Central memory CD8-positive, alpha-beta T cell (primary cell): ENCODE measurements around the gene PGBD5.
"Not testable (repeated sequence)": the region's sequence is repeated elsewhere in the genome, so short reads cannot be mapped to it uniquely, and the experiment has no call there.

Source experiments
- ATAC-seq: fragments of 150-1000 bp; cut with Tn5 transposase; replicated peaks from 2 replicates; pipeline ENCODE4 v1.10.0; 2022; ENCODE audit warnings: mild to moderate bottlenecking, moderate FRiP score, moderate number of reproducible peaks; ENCODE audit not compliant: poor library complexity, severe bottlenecking; ENCODE audit errors: extremely low read depth
- DNase-seq, 2 donors: peaks; one replicate each; pipeline ENCODE4 v3.0.0; 2021; ENCODE audit warnings: low spot score in 2 of 2
- H3K27ac Mint-ChIP-seq: one replicate; pipeline ENCODE4 v1.8.0; 2022; ENCODE audit warnings: low read depth, mild to moderate bottlenecking, moderate library complexity, mixed read lengths
- H3K27me3 Mint-ChIP-seq: one replicate; pipeline ENCODE4 v1.8.0; 2022; ENCODE audit warnings: mixed read lengths
- H3K36me3 Mint-ChIP-seq: one replicate; pipeline ENCODE4 v1.8.0; 2022; ENCODE audit warnings: mild to moderate bottlenecking, moderate library complexity, mixed read lengths; ENCODE audit not compliant: insufficient read depth
- H3K4me1 Mint-ChIP-seq: one replicate; pipeline ENCODE4 v1.8.0; 2022; ENCODE audit warnings: mixed read lengths
- H3K4me3 Mint-ChIP-seq: one replicate; pipeline ENCODE4 v1.8.0; 2022; ENCODE audit warnings: mild to moderate bottlenecking, moderate library complexity, mixed read lengths
- H3K9me3 Mint-ChIP-seq: one replicate; pipeline ENCODE4 v1.8.0; 2022; ENCODE audit warnings: mixed read lengths

PGBD5 gene, protein sequence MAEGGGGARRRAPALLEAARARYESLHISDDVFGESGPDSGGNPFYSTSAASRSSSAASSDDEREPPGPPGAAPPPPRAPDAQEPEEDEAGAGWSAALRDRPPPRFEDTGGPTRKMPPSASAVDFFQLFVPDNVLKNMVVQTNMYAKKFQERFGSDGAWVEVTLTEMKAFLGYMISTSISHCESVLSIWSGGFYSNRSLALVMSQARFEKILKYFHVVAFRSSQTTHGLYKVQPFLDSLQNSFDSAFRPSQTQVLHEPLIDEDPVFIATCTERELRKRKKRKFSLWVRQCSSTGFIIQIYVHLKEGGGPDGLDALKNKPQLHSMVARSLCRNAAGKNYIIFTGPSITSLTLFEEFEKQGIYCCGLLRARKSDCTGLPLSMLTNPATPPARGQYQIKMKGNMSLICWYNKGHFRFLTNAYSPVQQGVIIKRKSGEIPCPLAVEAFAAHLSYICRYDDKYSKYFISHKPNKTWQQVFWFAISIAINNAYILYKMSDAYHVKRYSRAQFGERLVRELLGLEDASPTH

DNA sequence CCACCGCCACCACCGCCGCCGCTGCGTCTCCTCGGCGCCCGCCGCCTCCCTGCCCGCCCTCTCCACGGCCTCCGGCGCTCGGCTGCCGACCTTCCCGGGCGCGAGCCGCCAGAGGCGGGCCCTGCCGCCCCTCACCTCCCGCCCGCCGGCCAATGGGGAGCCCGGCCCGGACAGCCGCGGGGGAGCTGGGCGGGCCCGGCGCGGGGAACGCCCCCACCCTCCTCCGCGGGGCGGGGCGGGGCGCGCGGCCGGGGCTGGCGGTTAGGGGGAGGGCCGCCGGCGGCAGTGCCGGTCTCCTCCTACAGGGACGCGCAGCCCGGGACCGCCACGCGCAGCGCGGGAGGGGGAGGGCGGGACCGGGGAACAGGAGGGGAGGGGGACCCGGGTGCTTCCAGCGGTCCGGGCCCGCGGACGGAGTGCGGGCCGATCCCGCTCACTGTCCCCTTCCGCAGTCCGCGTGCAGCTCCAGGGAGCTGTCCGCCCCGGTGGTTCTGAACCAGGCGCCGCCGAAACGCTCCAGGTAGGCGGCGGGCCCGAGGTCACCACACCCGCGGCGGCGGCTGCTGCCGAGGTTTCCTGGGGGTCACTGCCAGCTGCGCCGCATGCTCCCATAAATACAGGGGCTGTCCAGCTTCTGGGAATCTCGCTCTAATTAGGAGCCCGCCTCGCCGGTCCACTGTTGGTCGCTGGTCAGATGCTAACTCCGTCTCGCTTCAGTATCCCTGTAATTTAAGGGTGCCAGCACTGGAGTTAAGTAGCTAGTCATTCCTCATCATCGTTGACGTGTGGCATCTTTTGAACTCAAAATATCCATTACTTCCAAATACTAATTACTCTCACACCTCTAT is at the start of gene PGBD5:
TSS of gene PGBD5 (minus strand) at position 87 of the 848 bp plus-strand sequence. CDS start 404 bp downstream, outside the sequence.
- DNase-seq: peak in 1 of 2 donors; percentile 13
- no peak within 1 kb of the TSS for H3K27ac Mint-ChIP-seq
- peaks cover 6% of the 10 kb centered on the region for H3K4me1 Mint-ChIP-seq
- peak within 1 kb of the TSS; percentile 72 for H3K4me3 Mint-ChIP-seq
- peak; percentile 58 for ATAC-seq
- peaks cover 57% of the 10 kb centered on the region for H3K27me3 Mint-ChIP-seq
- H3K36me3 Mint-ChIP-seq: peaks cover 3% of the 10 kb centered on the region
- no peaks in the 10 kb centered on the region for H3K9me3 Mint-ChIP-seq

DNA sequence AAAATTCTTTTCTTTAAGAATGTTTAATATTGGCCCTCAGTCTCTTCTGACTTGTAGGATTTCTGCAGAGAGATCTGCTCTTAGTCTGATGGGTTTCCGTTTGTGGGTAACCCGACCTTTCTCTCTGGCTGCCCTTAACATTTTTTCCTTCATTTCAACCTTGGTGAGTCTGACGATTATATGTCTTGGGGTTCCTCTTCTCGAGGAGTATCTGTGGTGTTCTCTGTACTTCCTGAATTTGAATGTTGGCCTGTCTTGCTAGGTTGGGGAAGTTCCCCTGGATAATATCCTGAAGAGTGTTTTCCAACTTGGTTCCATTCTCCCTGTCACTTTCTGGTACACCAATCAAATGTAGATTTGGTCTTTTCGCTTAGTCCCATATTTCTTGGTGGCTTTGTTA is 48.8 kb upstream of the PGBD5 start:
- H3K27me3 Mint-ChIP-seq: peaks cover 83% of the 10 kb centered on the region
- not testable (repeated sequence) for H3K4me3 Mint-ChIP-seq, DNase-seq, H3K9me3 Mint-ChIP-seq, H3K27ac Mint-ChIP-seq, H3K4me1 Mint-ChIP-seq, ATAC-seq, H3K36me3 Mint-ChIP-seq

DNA sequence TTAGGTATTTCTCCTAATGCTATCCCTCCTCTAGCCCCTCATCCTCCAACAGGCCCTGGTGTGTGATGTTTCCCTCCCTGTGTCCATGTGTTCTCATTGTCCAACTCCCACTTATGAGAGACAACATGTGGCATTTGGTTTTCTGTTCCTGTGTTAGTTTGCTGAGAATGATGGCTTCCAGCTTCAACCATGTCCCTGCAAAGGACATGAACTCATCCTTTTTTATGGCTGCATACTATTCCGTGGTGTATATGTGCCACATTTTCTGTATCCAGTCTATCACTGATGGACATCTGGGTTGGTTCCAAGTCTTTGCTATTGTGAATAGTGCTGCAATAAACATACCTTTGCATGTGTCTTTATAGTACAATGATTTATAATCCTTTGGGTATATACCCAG is 44.6 kb upstream of the PGBD5 start:
- H3K27ac Mint-ChIP-seq, H3K36me3 Mint-ChIP-seq, H3K4me1 Mint-ChIP-seq, H3K4me3 Mint-ChIP-seq, ATAC-seq, H3K9me3 Mint-ChIP-seq, DNase-seq: not testable (repeated sequence)
- H3K27me3 Mint-ChIP-seq: peaks cover 58% of the 10 kb centered on the region

DNA sequence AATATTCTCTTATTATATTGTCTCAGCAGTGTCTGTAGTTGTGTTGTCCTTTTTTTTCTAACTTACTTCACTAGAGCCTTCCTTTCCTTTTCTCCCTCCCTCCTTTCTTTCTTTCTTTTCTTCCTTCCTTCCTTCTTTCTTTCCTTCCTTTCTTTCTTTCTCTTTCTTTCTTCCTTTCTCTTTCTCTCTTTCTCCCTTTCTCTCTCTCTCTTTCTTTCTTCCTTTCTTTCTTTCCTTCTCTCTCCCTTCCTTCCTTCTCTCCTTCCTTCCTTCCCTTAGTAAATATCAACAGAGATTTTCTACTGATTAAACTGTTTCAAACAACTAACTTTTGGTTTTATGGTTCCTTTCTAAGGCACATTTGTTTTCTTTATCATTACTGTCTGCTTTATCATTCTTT is 43.1 kb upstream of the PGBD5 start:
- no peak overlapping the region for H3K27ac Mint-ChIP-seq
- H3K27me3 Mint-ChIP-seq: peaks cover 44% of the 10 kb centered on the region
- no peak for ATAC-seq
- no peak overlapping the region for H3K4me3 Mint-ChIP-seq
- no peak for DNase-seq
- no peaks in the 10 kb centered on the region for H3K36me3 Mint-ChIP-seq
- no peaks in the 10 kb centered on the region for H3K4me1 Mint-ChIP-seq
- peaks cover 6% of the 10 kb centered on the region for H3K9me3 Mint-ChIP-seq

DNA sequence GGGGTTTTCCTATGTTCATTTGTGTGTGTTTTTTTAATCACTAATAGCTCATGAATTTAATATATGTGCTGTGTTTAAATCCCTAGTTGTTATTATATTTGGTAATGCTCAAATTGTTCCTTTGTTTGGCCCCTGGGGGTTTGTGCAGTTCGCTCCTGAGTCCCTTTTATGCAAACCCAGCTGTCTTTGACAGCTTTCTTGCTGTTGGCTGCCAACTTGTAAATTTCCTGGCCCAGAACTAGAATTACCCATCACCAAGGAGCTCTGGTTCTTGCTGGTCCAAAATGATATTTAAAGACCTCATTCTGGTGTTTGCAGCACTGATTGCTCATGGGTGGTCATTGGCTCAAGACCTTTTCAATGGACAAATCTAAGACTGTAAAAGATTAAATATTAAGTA is 39.6 kb upstream of the PGBD5 start:
- Mint-ChIP-seq H3K9me3 (no peaks in the 10 kb centered on the region), H3K27me3 (peaks cover 29% of the 10 kb centered on the region)

DNA sequence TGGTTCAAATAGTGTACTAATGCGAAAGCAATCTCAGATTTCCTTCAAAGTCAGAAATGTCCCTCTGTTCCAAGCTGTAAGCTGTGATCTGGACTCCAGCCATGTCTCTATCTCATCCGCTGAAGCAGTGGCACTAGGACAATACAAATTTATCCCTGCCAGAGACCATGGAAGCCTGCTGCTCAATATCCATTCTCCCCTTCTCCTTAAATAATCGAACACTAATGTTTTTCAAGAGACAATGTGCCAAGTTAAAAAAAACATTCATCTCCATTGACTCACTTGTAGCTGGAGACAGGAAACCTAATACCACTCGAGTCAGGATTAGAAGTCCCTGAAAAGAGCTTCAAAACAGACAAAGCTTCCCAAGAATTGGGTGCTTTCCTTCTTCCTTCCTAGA is 38.5 kb upstream of the PGBD5 start:
- Mint-ChIP-seq H3K27ac (no peak overlapping the region), H3K4me1 (no peaks in the 10 kb centered on the region), H3K9me3 (no peaks in the 10 kb centered on the region), H3K27me3 (peaks cover 37% of the 10 kb centered on the region), H3K4me3 (no peak overlapping the region), H3K36me3 (no peaks in the 10 kb centered on the region)
- no peak for DNase-seq
- ATAC-seq: no peak

More for the DNA sequence above, 39.6 kb upstream of the PGBD5 start:
- H3K27ac Mint-ChIP-seq: no peak overlapping the region
- ATAC-seq (no peak), DNase-seq (no peak)
- no peaks in the 10 kb centered on the region for H3K4me1 Mint-ChIP-seq
- no peaks in the 10 kb centered on the region for H3K36me3 Mint-ChIP-seq
- no peak overlapping the region for H3K4me3 Mint-ChIP-seq

- no peak for ATAC-seq
- no peak for DNase-seq
- Mint-ChIP-seq H3K27ac (no peak overlapping the region), H3K27me3 (peaks cover 41% of the 10 kb centered on the region), H3K4me1 (no peaks in the 10 kb centered on the region), H3K36me3 (no peaks in the 10 kb centered on the region), H3K9me3 (no peaks in the 10 kb centered on the region), H3K4me3 (no peak overlapping the region)
These were observed 37.6 kb upstream of the PGBD5 start for GRCh38 chr1:230463760-230464159.

- ATAC-seq (no peak), DNase-seq (no peak)
- Mint-ChIP-seq H3K4me3 (no peak overlapping the region), H3K36me3 (no peaks in the 10 kb centered on the region), H3K4me1 (no peaks in the 10 kb centered on the region), H3K9me3 (no peaks in the 10 kb centered on the region), H3K27me3 (peaks cover 45% of the 10 kb centered on the region), H3K27ac (no peak overlapping the region)
These were observed 37.2 kb upstream of the PGBD5 start for GRCh38 chr1:230463326-230463725.

GRCh38 chr1:230459465-230459864 is 33.3 kb upstream of the PGBD5 start:
- no peak overlapping the region for H3K4me3 Mint-ChIP-seq
- DNase-seq (no peak), ATAC-seq (no peak)
- H3K36me3 Mint-ChIP-seq: no peaks in the 10 kb centered on the region
- H3K27ac Mint-ChIP-seq: no peak overlapping the region
- no peaks in the 10 kb centered on the region for H3K4me1 Mint-ChIP-seq
- no peaks in the 10 kb centered on the region for H3K9me3 Mint-ChIP-seq
- H3K27me3 Mint-ChIP-seq: peaks cover 64% of the 10 kb centered on the region

- H3K36me3 Mint-ChIP-seq: no peaks in the 10 kb centered on the region
- H3K27ac Mint-ChIP-seq: no peak overlapping the region
- no peaks in the 10 kb centered on the region for H3K4me1 Mint-ChIP-seq
- H3K4me3 Mint-ChIP-seq: no peak overlapping the region
- H3K27me3 Mint-ChIP-seq: peaks cover 64% of the 10 kb centered on the region
- DNase-seq: no peak
- H3K9me3 Mint-ChIP-seq: no peaks in the 10 kb centered on the region
- no peak for ATAC-seq
These were observed 32.4 kb upstream of the PGBD5 start for GRCh38 chr1:230458509-230458908.

DNA sequence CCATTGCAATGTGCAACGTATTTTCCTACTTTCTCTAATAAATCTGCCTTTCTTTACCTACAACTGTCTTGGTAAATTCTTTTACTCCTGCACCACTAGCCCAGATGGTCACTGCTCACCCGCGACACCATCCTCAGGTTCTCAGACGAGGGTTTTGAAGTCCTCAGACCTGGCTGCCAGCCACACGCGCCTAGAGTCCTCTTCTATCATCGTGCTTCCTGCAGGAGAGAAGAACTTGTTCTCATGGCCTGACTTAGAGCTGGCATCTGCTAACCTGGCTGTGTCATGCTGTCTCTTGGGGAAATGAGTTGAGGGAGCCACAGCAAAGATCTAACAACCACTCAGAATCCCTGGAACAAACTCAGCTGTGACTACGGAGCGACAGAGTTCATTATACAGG is 30.3 kb upstream of the PGBD5 start:
- Mint-ChIP-seq H3K9me3 (no peaks in the 10 kb centered on the region), H3K27ac (no peak overlapping the region), H3K4me3 (no peak overlapping the region), H3K27me3 (peaks cover 50% of the 10 kb centered on the region), H3K36me3 (no peaks in the 10 kb centered on the region), H3K4me1 (no peaks in the 10 kb centered on the region)
- DNase-seq: no peak
- no peak for ATAC-seq

- H3K4me3 Mint-ChIP-seq: no peak overlapping the region
- H3K9me3 Mint-ChIP-seq: no peaks in the 10 kb centered on the region
- peaks cover 38% of the 10 kb centered on the region for H3K27me3 Mint-ChIP-seq
- DNase-seq (no peak), ATAC-seq (no peak)
- H3K36me3 Mint-ChIP-seq: no peaks in the 10 kb centered on the region
- H3K4me1 Mint-ChIP-seq: no peaks in the 10 kb centered on the region
- H3K27ac Mint-ChIP-seq: no peak overlapping the region
These were observed 29.2 kb upstream of the PGBD5 start for GRCh38 chr1:230455291-230455690.
